GM23338 (cell line): Measurements from ENCODE around the gene FGF10. TPM values are rescaled to one million over a fixed set of nuclear protein-coding genes. Genes with fewer than 3 reads are reported as not detected.

Experiments
- ATAC-seq: fragments of 200-7000 bp; cut with Tn5 transposase; 3 replicates; pipeline ENCODE4 v1.9.1; 2020
- DNase-seq: peaks from one replicate; pipeline ENCODE4 v3.0.0-alpha.2; 2015; ENCODE audit warnings: low spot score
- H2AFZ ChIP-seq: fragments of 200-600 bp; sonication (generic); 2 replicates; pipeline ENCODE4 v1.8.0; 2016; ENCODE audit warnings: antibody characterized with exemption, mild to moderate bottlenecking, moderate library complexity
- H3F3A ChIP-seq: fragments of 200-600 bp; sonication (generic); replicated peaks from 2 replicates; pipeline ENCODE4 v1.8.0; 2017; ENCODE audit warnings: antibody characterized with exemption, mixed run types, low read depth
- H3K27ac ChIP-seq: fragments of 200-600 bp; sonication (generic); 2 replicates; pipeline ENCODE4 v1.6.1; 2016; ENCODE audit warnings: low read depth
- H3K27me3 ChIP-seq: fragments of 200-600 bp; sonication (generic); 2 replicates; pipeline ENCODE4 v1.8.0; 2016; ENCODE audit warnings: mild to moderate bottlenecking, mixed run types, moderate library complexity; ENCODE audit not compliant: insufficient read depth
- H3K36me3 ChIP-seq: fragments of 200-600 bp; sonication (generic); 2 replicates; pipeline ENCODE4 v1.8.0; 2016; ENCODE audit warnings: mild to moderate bottlenecking; ENCODE audit not compliant: insufficient read depth
- H3K4me1 ChIP-seq: fragments of 200-600 bp; sonication (generic); 2 replicates; pipeline ENCODE4 v1.8.0; 2016; ENCODE audit warnings: mild to moderate bottlenecking, moderate library complexity; ENCODE audit not compliant: insufficient read depth
- H3K4me2 ChIP-seq: fragments of 200-600 bp; sonication (generic); 2 replicates; pipeline ENCODE4 v1.7.1; 2017; ENCODE audit warnings: mixed run types
- H3K4me3 ChIP-seq: fragments of 200-600 bp; sonication (generic); 2 replicates; pipeline ENCODE4 v1.6.1; 2016; ENCODE audit warnings: mixed run types
- H3K79me2 ChIP-seq: fragments of 200-600 bp; sonication (generic); replicated peaks from 2 replicates; pipeline ENCODE4 v1.8.0; 2017; ENCODE audit warnings: mild to moderate bottlenecking; ENCODE audit not compliant: insufficient read depth
- H3K9me2 ChIP-seq: fragments of 200-600 bp; sonication (generic); 2 replicates; pipeline ENCODE4 v1.8.0; 2017; ENCODE audit not compliant: insufficient read depth
- H4K20me1 ChIP-seq: fragments of 200-600 bp; sonication (generic); replicated peaks from 2 replicates; pipeline ENCODE4 v1.8.0; 2017; ENCODE audit warnings: mild to moderate bottlenecking; ENCODE audit not compliant: insufficient read depth
- H3K27ac Mint-ChIP-seq: 2 replicates; pipeline ENCODE4 v1.8.0; 2020; ENCODE audit warnings: inconsistent platforms, mild to moderate bottlenecking, moderate library complexity, mixed read lengths
- H3K27me3 Mint-ChIP-seq: 3 replicates; pipeline ENCODE4 v1.8.0; 2022; ENCODE audit warnings: low read depth, mild to moderate bottlenecking, moderate library complexity, mixed read lengths, inconsistent platforms; ENCODE audit not compliant: insufficient read depth, poor library complexity
- H3K36me3 Mint-ChIP-seq: 3 replicates; pipeline ENCODE4 v1.8.0; 2021; ENCODE audit warnings: low read depth, mild to moderate bottlenecking, inconsistent platforms, moderate library complexity, mixed read lengths
- H3K4me1 Mint-ChIP-seq: 3 replicates; pipeline ENCODE4 v1.8.0; 2020; ENCODE audit warnings: mild to moderate bottlenecking, inconsistent platforms, mixed read lengths
- H3K4me3 Mint-ChIP-seq: 3 replicates; pipeline ENCODE4 v1.8.0; 2021; ENCODE audit warnings: moderate library complexity, mild to moderate bottlenecking, inconsistent platforms, mixed read lengths
- H3K9me3 Mint-ChIP-seq: 3 replicates; pipeline ENCODE4 v1.8.0; 2020; ENCODE audit warnings: moderate library complexity, mild to moderate bottlenecking, inconsistent platforms, mixed read lengths
- EZH2phosphoT487 ChIP-seq: fragments of 200-600 bp; sonication (generic); IDR thresholded peaks from one replicate; pipeline ENCODE4 v1.8.1; 2018; ENCODE audit warnings: antibody characterized with exemption; ENCODE audit not compliant: unreplicated experiment
- NANOG ChIP-seq: IDR thresholded peaks from 2 replicates; pipeline ENCODE4 v1.6.1; 2016; ENCODE audit warnings: antibody characterized with exemption, borderline replicate concordance
- STAT1 ChIP-seq: IDR thresholded peaks from one replicate; pipeline ENCODE4 v1.6.1; 2016; ENCODE audit warnings: antibody characterized with exemption; ENCODE audit not compliant: unreplicated experiment
- polyA plus RNA-seq: library from polyadenylated mRNA; unstranded; fragments of >200 nt; fragmentation: Nextera tagmentation; extraction: Ambion mirVana; gene quantifications from 2 replicates; pipeline ENCODE4 v1.2.1, GENCODE V29; 2016
- total RNA-seq: library from RNA; depleted of rRNA; stranded (reverse); fragments of >200 nt; shearing (Covaris generic); gene quantifications from 2 replicates; pipeline ENCODE4 v1.2.3, GENCODE V29; 2014
- TF ChIP-seq, protein P1 (sequence below): fragments of 250-450 bp; sonication (Bioruptor Pico); IDR thresholded peaks from 2 replicates; pipeline ENCODE4 v1.5.0; 2020; ENCODE audit warnings: mild to moderate bottlenecking, moderate library complexity
- TF ChIP-seq, protein P2 (sequence below), 2 experiments: fragments of 200-600 bp in 1 of 2; sonication (generic) in 1 of 2; conservative IDR thresholded peaks; 2 replicates each; pipeline versions ENCODE4 v1.5.1 to v1.6.1; 2016 to 2017; ENCODE audit warnings: antibody characterized with exemption in 2 of 2, low read depth in 2 of 2, mild to moderate bottlenecking in 2 of 2, moderate library complexity in 1 of 2
- TF ChIP-seq, protein P3 (sequence below): IDR thresholded peaks from 2 replicates; pipeline ENCODE4 v1.6.1; 2016; ENCODE audit warnings: antibody characterized with exemption

The FGF10 gene
- total and polyA plus RNA-seq, 2 experiments from 2014 or later = 0.24 to 0.50 TPM

DNA sequence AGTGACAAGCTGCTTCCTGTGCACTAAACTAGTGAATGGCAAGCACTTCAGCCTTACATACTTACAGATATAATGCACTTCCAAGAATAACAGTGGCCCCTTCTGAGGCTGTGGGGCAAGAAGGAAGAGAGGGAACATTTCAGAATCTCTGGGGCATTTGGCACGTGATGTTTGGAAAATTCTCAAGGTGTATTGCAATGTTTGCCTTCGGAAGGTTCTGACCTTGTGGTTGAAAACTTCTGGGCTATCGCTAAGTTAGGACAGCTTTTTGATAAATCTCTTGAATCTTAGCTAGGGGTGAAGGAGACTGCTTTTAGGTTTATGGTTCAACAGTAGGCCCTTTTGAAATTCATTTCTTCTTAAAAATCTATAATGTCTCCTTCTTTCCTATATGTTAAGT, 7.1 kb upstream of the FGF10 start (continued):
- TF ChIP-seq, protein P1, sequence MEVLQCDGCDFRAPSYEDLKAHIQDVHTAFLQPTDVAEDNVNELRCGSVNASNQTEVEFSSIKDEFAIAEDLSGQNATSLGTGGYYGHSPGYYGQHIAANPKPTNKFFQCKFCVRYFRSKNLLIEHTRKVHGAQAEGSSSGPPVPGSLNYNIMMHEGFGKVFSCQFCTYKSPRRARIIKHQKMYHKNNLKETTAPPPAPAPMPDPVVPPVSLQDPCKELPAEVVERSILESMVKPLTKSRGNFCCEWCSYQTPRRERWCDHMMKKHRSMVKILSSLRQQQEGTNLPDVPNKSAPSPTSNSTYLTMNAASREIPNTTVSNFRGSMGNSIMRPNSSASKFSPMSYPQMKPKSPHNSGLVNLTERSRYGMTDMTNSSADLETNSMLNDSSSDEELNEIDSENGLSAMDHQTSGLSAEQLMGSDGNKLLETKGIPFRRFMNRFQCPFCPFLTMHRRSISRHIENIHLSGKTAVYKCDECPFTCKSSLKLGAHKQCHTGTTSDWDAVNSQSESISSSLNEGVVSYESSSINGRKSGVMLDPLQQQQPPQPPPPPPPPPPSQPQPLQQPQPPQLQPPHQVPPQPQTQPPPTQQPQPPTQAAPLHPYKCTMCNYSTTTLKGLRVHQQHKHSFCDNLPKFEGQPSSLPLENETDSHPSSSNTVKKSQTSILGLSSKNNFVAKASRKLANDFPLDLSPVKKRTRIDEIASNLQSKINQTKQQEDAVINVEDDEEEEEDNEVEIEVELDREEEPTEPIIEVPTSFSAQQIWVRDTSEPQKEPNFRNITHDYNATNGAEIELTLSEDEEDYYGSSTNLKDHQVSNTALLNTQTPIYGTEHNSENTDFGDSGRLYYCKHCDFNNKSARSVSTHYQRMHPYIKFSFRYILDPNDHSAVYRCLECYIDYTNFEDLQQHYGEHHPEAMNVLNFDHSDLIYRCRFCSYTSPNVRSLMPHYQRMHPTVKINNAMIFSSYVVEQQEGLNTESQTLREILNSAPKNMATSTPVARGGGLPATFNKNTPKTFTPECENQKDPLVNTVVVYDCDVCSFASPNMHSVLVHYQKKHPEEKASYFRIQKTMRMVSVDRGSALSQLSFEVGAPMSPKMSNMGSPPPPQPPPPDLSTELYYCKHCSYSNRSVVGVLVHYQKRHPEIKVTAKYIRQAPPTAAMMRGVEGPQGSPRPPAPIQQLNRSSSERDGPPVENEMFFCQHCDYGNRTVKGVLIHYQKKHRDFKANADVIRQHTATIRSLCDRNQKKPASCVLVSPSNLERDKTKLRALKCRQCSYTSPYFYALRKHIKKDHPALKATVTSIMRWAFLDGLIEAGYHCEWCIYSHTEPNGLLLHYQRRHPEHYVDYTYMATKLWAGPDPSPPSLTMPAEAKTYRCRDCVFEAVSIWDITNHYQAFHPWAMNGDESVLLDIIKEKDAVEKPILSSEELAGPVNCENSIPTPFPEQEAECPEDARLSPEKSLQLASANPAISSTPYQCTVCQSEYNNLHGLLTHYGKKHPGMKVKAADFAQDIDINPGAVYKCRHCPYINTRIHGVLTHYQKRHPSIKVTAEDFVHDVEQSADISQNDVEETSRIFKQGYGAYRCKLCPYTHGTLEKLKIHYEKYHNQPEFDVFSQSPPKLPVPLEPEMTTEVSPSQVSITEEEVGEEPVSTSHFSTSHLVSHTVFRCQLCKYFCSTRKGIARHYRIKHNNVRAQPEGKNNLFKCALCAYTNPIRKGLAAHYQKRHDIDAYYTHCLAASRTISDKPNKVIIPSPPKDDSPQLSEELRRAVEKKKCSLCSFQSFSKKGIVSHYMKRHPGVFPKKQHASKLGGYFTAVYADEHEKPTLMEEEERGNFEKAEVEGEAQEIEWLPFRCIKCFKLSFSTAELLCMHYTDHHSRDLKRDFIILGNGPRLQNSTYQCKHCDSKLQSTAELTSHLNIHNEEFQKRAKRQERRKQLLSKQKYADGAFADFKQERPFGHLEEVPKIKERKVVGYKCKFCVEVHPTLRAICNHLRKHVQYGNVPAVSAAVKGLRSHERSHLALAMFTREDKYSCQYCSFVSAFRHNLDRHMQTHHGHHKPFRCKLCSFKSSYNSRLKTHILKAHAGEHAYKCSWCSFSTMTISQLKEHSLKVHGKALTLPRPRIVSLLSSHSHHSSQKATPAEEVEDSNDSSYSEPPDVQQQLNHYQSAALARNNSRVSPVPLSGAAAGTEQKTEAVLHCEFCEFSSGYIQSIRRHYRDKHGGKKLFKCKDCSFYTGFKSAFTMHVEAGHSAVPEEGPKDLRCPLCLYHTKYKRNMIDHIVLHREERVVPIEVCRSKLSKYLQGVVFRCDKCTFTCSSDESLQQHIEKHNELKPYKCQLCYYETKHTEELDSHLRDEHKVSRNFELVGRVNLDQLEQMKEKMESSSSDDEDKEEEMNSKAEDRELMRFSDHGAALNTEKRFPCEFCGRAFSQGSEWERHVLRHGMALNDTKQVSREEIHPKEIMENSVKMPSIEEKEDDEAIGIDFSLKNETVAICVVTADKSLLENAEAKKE = no peak
- TF ChIP-seq STAT1 (no peak), NANOG (no peak), EZH2phosphoT487 (no peak)
- TF ChIP-seq, protein P2, sequence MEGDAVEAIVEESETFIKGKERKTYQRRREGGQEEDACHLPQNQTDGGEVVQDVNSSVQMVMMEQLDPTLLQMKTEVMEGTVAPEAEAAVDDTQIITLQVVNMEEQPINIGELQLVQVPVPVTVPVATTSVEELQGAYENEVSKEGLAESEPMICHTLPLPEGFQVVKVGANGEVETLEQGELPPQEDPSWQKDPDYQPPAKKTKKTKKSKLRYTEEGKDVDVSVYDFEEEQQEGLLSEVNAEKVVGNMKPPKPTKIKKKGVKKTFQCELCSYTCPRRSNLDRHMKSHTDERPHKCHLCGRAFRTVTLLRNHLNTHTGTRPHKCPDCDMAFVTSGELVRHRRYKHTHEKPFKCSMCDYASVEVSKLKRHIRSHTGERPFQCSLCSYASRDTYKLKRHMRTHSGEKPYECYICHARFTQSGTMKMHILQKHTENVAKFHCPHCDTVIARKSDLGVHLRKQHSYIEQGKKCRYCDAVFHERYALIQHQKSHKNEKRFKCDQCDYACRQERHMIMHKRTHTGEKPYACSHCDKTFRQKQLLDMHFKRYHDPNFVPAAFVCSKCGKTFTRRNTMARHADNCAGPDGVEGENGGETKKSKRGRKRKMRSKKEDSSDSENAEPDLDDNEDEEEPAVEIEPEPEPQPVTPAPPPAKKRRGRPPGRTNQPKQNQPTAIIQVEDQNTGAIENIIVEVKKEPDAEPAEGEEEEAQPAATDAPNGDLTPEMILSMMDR (conservative IDR thresholded peaks at IDR 0.05; ENCODE audit: low read depth in 2 of 2) = no peak
- TF ChIP-seq, protein P3, sequence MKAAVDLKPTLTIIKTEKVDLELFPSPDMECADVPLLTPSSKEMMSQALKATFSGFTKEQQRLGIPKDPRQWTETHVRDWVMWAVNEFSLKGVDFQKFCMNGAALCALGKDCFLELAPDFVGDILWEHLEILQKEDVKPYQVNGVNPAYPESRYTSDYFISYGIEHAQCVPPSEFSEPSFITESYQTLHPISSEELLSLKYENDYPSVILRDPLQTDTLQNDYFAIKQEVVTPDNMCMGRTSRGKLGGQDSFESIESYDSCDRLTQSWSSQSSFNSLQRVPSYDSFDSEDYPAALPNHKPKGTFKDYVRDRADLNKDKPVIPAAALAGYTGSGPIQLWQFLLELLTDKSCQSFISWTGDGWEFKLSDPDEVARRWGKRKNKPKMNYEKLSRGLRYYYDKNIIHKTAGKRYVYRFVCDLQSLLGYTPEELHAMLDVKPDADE = no peak

DNA sequence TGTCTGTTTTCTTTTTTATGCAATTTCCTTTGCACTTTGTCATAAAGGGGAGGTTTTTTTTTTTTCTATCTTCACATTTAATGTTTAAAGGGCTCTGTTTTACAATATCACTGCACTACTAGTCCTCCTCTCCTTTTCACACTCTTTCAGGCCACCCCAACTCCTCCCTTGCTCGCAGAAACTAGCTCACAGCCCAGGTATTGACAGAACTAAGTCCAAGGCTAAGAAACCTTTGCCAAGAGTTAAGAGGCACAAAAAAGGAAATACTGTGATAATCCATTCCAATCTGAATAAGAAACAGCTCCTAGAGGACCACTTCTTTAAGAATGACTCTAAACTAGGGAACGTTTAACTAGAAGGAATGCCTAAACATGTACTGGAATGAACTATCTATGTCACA, 1.1 kb upstream of the FGF10 start:
- Histone ChIP-seq H3K79me2 (no peaks in the 10 kb centered on the region), H3K36me3 (no peaks in the 10 kb centered on the region), H3K27me3 (peaks cover 62% of the 10 kb centered on the region), H3K4me3 (peak overlapping the region; percentile 75), H3F3A (peaks cover 5% of the 10 kb centered on the region), H2AFZ (peak overlapping the region; percentile 99), H3K27ac (no peak overlapping the region), H3K4me2 (peak overlapping the region; percentile 91), H3K4me1 (peaks cover 30% of the 10 kb centered on the region), H3K9me2 (no peaks in the 10 kb centered on the region), H4K20me1 (no peaks in the 10 kb centered on the region)
- Mint-ChIP-seq H3K9me3 (peaks cover 2% of the 10 kb centered on the region; the same call in 2 of the 3 replicates), H3K36me3 (no peaks in the 10 kb centered on the region), H3K27me3 (peaks cover 40% of the 10 kb centered on the region), H3K4me1 (peaks cover 24% of the 10 kb centered on the region), H3K27ac (no peak overlapping the region), H3K4me3 (peak overlapping the region; percentile 83)
- ATAC-seq (no peak), DNase-seq (no peak)
- TF ChIP-seq, protein P3 = no peak
